ENCODE results near the gene LZTFL1.
A peak's percentile ranks its signal among the peaks of the same experiment; 100 is the strongest.

The LZTFL1 gene

DNA sequence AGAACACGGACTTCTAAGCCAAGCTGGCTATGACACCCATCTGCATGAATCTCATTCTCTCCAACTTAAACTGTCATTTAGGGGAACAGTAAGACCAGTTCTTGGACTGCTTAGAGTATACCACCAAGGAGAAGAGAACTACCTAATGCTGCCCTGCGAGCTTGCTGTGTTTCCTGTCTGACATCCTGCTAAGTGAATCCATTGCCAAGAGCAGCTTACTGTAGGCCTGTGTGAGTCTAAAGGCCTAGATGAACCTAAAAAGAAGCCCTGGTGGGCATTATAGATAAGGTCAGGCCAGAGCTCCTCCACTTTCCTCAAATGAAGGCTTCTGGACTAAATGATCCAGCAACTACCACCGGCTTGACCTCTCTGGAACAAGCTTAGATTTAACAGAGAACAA, 15.0 kb downstream of the LZTFL1 start:
- no peak for TF ChIP-seq USF1 (IDR thresholded peaks at IDR 0.05)
- no peak for TF ChIP-seq FOXM1 (IDR thresholded peaks at IDR 0.05; ENCODE audit: borderline replicate concordance, low read depth)
- TF ChIP-seq YY1 (IDR thresholded peaks at IDR 0.05; ENCODE audit: low read depth) = no peak
- no peak for TF ChIP-seq ZBTB7A (IDR thresholded peaks at IDR 0.05; ENCODE audit: low read depth)
- no peak for TF ChIP-seq NFIC (IDR thresholded peaks at IDR 0.05)
- TF ChIP-seq RAD21 (IDR thresholded peaks at IDR 0.05; ENCODE audit: low read depth) = no peak
- no peak for TF ChIP-seq TCF12 (IDR thresholded peaks at IDR 0.05; ENCODE audit: low read depth)

DNA sequence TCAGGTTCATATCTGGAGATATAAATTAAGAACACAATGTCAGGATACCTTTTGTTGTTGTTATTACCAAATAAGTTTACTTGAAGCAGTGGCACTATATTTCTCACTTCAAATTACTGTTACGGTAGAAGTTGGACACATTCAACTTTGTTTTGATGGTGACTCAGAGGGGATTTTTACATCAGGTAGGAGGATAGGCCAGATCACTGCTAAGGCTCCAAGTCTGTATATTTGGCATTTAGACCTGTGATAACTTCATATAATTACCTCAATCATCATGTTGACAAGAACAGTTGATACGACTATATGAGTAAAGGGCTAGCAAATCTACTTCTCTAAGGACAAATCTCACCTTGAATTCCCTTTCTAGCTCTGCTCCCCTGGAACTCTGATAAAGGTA, 15.6 kb downstream of the LZTFL1 start:
- TF ChIP-seq TAF1 (IDR thresholded peaks at IDR 0.05; ENCODE audit: low read depth) (no peak), USF1 (IDR thresholded peaks at IDR 0.05) (no peak), NFIC (IDR thresholded peaks at IDR 0.05) (no peak), TCF12 (IDR thresholded peaks at IDR 0.05; ENCODE audit: low read depth) (no peak), EP300 (IDR thresholded peaks at IDR 0.05; ENCODE audit: borderline replicate concordance) (no peak), ZBTB7A (IDR thresholded peaks at IDR 0.05; ENCODE audit: low read depth) (no peak), FOXM1 (IDR thresholded peaks at IDR 0.05; ENCODE audit: borderline replicate concordance, low read depth) (no peak), CEBPB (IDR thresholded peaks at IDR 0.05) (no peak), YY1 (IDR thresholded peaks at IDR 0.05; ENCODE audit: low read depth) (no peak), CREB1 (IDR thresholded peaks at IDR 0.05; ENCODE audit: low read depth) (no peak), TEAD4 (IDR thresholded peaks at IDR 0.05) (no peak), MAX (IDR thresholded peaks at IDR 0.05) (no peak), RAD21 (IDR thresholded peaks at IDR 0.05; ENCODE audit: low read depth) (no peak), EGR1 (IDR thresholded peaks at IDR 0.05) (no peak)
- TF ChIP-seq, protein P1, sequence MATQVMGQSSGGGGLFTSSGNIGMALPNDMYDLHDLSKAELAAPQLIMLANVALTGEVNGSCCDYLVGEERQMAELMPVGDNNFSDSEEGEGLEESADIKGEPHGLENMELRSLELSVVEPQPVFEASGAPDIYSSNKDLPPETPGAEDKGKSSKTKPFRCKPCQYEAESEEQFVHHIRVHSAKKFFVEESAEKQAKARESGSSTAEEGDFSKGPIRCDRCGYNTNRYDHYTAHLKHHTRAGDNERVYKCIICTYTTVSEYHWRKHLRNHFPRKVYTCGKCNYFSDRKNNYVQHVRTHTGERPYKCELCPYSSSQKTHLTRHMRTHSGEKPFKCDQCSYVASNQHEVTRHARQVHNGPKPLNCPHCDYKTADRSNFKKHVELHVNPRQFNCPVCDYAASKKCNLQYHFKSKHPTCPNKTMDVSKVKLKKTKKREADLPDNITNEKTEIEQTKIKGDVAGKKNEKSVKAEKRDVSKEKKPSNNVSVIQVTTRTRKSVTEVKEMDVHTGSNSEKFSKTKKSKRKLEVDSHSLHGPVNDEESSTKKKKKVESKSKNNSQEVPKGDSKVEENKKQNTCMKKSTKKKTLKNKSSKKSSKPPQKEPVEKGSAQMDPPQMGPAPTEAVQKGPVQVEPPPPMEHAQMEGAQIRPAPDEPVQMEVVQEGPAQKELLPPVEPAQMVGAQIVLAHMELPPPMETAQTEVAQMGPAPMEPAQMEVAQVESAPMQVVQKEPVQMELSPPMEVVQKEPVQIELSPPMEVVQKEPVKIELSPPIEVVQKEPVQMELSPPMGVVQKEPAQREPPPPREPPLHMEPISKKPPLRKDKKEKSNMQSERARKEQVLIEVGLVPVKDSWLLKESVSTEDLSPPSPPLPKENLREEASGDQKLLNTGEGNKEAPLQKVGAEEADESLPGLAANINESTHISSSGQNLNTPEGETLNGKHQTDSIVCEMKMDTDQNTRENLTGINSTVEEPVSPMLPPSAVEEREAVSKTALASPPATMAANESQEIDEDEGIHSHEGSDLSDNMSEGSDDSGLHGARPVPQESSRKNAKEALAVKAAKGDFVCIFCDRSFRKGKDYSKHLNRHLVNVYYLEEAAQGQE (IDR thresholded peaks at IDR 0.05; ENCODE audit: low read depth) = no peak

- TF ChIP-seq EGR1 (IDR thresholded peaks at IDR 0.05) = no peak
- no peak for TF ChIP-seq FOXM1 (IDR thresholded peaks at IDR 0.05; ENCODE audit: borderline replicate concordance, low read depth)
- TF ChIP-seq MAX (IDR thresholded peaks at IDR 0.05) = no peak
- no peak for TF ChIP-seq RAD21 (IDR thresholded peaks at IDR 0.05; ENCODE audit: low read depth)
- TF ChIP-seq TEAD4 (IDR thresholded peaks at IDR 0.05) = no peak
- no peak for TF ChIP-seq YY1 (IDR thresholded peaks at IDR 0.05; ENCODE audit: low read depth)
- TF ChIP-seq TCF12 (IDR thresholded peaks at IDR 0.05; ENCODE audit: low read depth) = no peak
- TF ChIP-seq CREB1 (IDR thresholded peaks at IDR 0.05; ENCODE audit: low read depth) = no peak
- no peak for TF ChIP-seq TAF1 (IDR thresholded peaks at IDR 0.05; ENCODE audit: low read depth)
- no peak for TF ChIP-seq USF1 (IDR thresholded peaks at IDR 0.05)
These were observed 20.8 kb downstream of the LZTFL1 start for GRCh38 chr3:45821127-45821526.

DNA sequence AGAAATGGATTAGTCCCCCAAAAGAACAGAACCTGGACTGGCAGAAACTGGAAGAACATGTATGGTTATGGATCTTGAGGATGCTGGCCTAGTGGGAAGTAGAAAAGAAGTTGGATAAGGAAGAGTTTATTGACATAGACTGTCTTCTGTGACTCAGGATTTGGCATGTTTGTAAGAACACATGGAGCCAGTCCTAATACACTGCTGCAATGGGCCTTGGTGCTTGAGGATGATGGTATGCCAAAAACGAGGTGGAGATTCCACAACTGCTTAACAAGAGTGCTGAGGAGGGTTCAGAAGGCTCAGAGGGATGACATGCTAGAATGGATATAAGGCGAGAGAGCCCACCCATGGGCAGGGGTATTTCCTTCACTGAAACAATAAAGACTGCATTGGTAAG, 22.4 kb downstream of the LZTFL1 start:
- TF ChIP-seq TEAD4 (IDR thresholded peaks at IDR 0.05) = no peak
- TF ChIP-seq MAX (IDR thresholded peaks at IDR 0.05) = no peak
- no peak for TF ChIP-seq CREB1 (IDR thresholded peaks at IDR 0.05; ENCODE audit: low read depth)
- TF ChIP-seq NFIC (IDR thresholded peaks at IDR 0.05) = no peak
- TF ChIP-seq FOXM1 (IDR thresholded peaks at IDR 0.05; ENCODE audit: borderline replicate concordance, low read depth) = no peak
- TF ChIP-seq, protein P1 (IDR thresholded peaks at IDR 0.05; ENCODE audit: low read depth) = no peak
- TF ChIP-seq YY1 (IDR thresholded peaks at IDR 0.05; ENCODE audit: low read depth) = no peak
- TF ChIP-seq EGR1 (IDR thresholded peaks at IDR 0.05) = no peak

- no peak; the same call in 1 of the 2 replicates for TF ChIP-seq TEAD4 (IDR thresholded peaks at IDR 0.05)
- peak; percentile 52; the same call in 1 of the 2 replicates for TF ChIP-seq NFIC (IDR thresholded peaks at IDR 0.05)
- peak; percentile 74 for TF ChIP-seq USF1 (IDR thresholded peaks at IDR 0.05)
- TF ChIP-seq CEBPB (IDR thresholded peaks at IDR 0.05) = no peak
- no peak for TF ChIP-seq RAD21 (IDR thresholded peaks at IDR 0.05; ENCODE audit: low read depth)
- no peak for TF ChIP-seq ZBTB7A (IDR thresholded peaks at IDR 0.05; ENCODE audit: low read depth)
- TF ChIP-seq EP300 (IDR thresholded peaks at IDR 0.05; ENCODE audit: borderline replicate concordance) = no peak
- TF ChIP-seq, protein P1 (IDR thresholded peaks at IDR 0.05; ENCODE audit: low read depth) = no peak
- no peak; the same call in 1 of the 2 replicates for TF ChIP-seq TCF12 (IDR thresholded peaks at IDR 0.05; ENCODE audit: low read depth)
- no peak for TF ChIP-seq MAX (IDR thresholded peaks at IDR 0.05)
- no peak for TF ChIP-seq YY1 (IDR thresholded peaks at IDR 0.05; ENCODE audit: low read depth)
These were observed 23.9 kb downstream of the LZTFL1 start for GRCh38 chr3:45817831-45818522.
